Caco-2 (cell line): ENCODE data around the gene TMED4. TPM values are rescaled to one million over a fixed set of nuclear protein-coding genes. Genes with fewer than 3 reads are reported as not detected.
A peak's percentile ranks its signal among the peaks of the same experiment; 100 is the strongest.

Experiments used
- BruUV-seq: library from RNA; stranded (reverse); fragments of 400-500 nt; replicated peaks from 2 replicates; lab custom pipeline; 2021; lab: Mats Ljungman, UMichigan
- CTCF ChIA-PET: fragments of 300-600 bp; sonication (Branson Sonifier 250); formaldehyde crosslinking; loops from one replicate; lab custom pipeline; 2022; ENCODE audit warnings: antibody characterized with exemption; lab: Charles Lee
- POLR2A ChIA-PET: fragments of 300-600 bp; sonication (Branson Sonifier 250); formaldehyde crosslinking; loops from one replicate; lab custom pipeline; 2022; ENCODE audit warnings: antibody characterized with exemption; lab: Charles Lee
- DNase-seq, 2 experiments: peaks; one replicate each; pipeline versions ENCODE4 v3.0.0 to v3.0.0-alpha.2; 2020 to 2022
- H3K27me3 ChIP-seq: replicated peaks from 2 replicates; pipeline ENCODE4 v1.6.0; 2011; ENCODE audit warnings: low read length; ENCODE audit not compliant: control insufficient read depth, insufficient read depth
- H3K36me3 ChIP-seq: 2 replicates; pipeline ENCODE4 v1.5.1; 2011; ENCODE audit warnings: low read length; ENCODE audit not compliant: control insufficient read depth, insufficient read depth
- H3K4me1 ChIP-seq: fragments of 250-450 bp; sonication (Bioruptor Pico); 2 replicates; pipeline ENCODE4 v1.5.1; 2020; ENCODE audit warnings: mild to moderate bottlenecking
- H3K4me3 ChIP-seq: 2 replicates; pipeline ENCODE4 v1.5.1; 2011; ENCODE audit warnings: low read depth, mild to moderate bottlenecking, control low read depth, low read length
- H3K9me3 ChIP-seq: fragments of 250-450 bp; sonication (Bioruptor Pico); 2 replicates; pipeline ENCODE4 v1.5.1; 2020; ENCODE audit warnings: mild to moderate bottlenecking, moderate library complexity
- H3K27ac Mint-ChIP-seq: one replicate; pipeline ENCODE4 v1.8.0; 2022; ENCODE audit warnings: mixed read lengths; ENCODE audit not compliant: unreplicated experiment
- H3K27me3 Mint-ChIP-seq: one replicate; pipeline ENCODE4 v1.8.0; 2022; ENCODE audit warnings: mixed read lengths; ENCODE audit not compliant: insufficient read depth, unreplicated experiment
- H3K36me3 Mint-ChIP-seq: one replicate; pipeline ENCODE4 v1.8.0; 2022; ENCODE audit warnings: mild to moderate bottlenecking, mixed read lengths; ENCODE audit not compliant: insufficient read depth, unreplicated experiment
- H3K4me1 Mint-ChIP-seq: one replicate; pipeline ENCODE4 v1.8.0; 2022; ENCODE audit warnings: low read depth, mixed read lengths; ENCODE audit not compliant: unreplicated experiment
- H3K4me3 Mint-ChIP-seq: one replicate; pipeline ENCODE4 v1.8.0; 2022; ENCODE audit warnings: mild to moderate bottlenecking, moderate library complexity, mixed read lengths; ENCODE audit not compliant: unreplicated experiment
- H3K9me3 Mint-ChIP-seq: one replicate; pipeline ENCODE4 v1.8.0; 2022; ENCODE audit warnings: mixed read lengths; ENCODE audit not compliant: unreplicated experiment
- CTCF ChIP-seq, 2 experiments: fragments of 200-600 bp in 1 of 2; IDR thresholded peaks; 1 replicate in 1 of 2; 2 replicates in 1 of 2; pipeline versions ENCODE4 v1.5.1 to v1.8.0; 2011 to 2022; ENCODE audit warnings: antibody characterized with exemption in 1 of 2, control low read depth in 1 of 2, inconsistent platforms in 1 of 2, low read depth in 1 of 2, low read length in 1 of 2, mild to moderate bottlenecking in 1 of 2, moderate library complexity in 1 of 2; ENCODE audit not compliant: insufficient read depth in 1 of 2, severe bottlenecking in 1 of 2, unreplicated experiment in 1 of 2
- intact Hi-C: fragments of 100-400 bp; cut with micrococcal nuclease; formaldehyde crosslinking; loops from one replicate; pipeline ENCODE4 v1.10.0; 2022; ENCODE audit not compliant: unreplicated experiment
- total RNA-seq: library from RNA; stranded (reverse); gene quantifications from 2 replicates; pipeline ENCODE4 v1.2.3, GENCODE V29; 2022

TMED4 gene
- total RNA-seq, 1 experiment from 2014 or later = 96.6 TPM

- H3K4me1 ChIP-seq = peaks cover 7% of the 10 kb centered on the region
- no peaks in the 10 kb centered on the region for H3K9me3 ChIP-seq
- H3K27me3 ChIP-seq = no peaks in the 10 kb centered on the region
- peaks cover 1% of the 10 kb centered on the region for H3K36me3 ChIP-seq
- Mint-ChIP-seq H3K9me3 (no peaks in the 10 kb centered on the region), H3K4me3 (no peak overlapping the region), H3K27ac (no peak overlapping the region), H3K27me3 (no peaks in the 10 kb centered on the region), H3K36me3 (peaks cover 5% of the 10 kb centered on the region), H3K4me1 (peaks cover 6% of the 10 kb centered on the region)
- H3K4me3 ChIP-seq = no peak overlapping the region
- DNase-seq = no peak
- CTCF ChIA-PET = no interaction called here
- intact Hi-C loops = no loop called here
- POLR2A ChIA-PET = no interaction called here
- TF ChIP-seq CTCF (IDR thresholded peaks at IDR 0.05; ENCODE audit: insufficient read depth in 1 of 2, low read depth in 1 of 2, low read length in 1 of 2, severe bottlenecking in 1 of 2, unreplicated experiment in 1 of 2) = no peak
- no TSS peak for BruUV-seq
These were observed 45.9 kb downstream of the TMED4 start for GRCh38 chr7:44536090-44536489.

- ChIA-PET CTCF (no interaction called here), POLR2A (no interaction called here)
- Mint-ChIP-seq H3K27me3 (no peaks in the 10 kb centered on the region), H3K4me1 (peaks cover 6% of the 10 kb centered on the region), H3K27ac (no peak overlapping the region), H3K4me3 (no peak overlapping the region), H3K36me3 (peaks cover 5% of the 10 kb centered on the region), H3K9me3 (no peaks in the 10 kb centered on the region)
- no peak overlapping the region for H3K4me3 ChIP-seq
- H3K36me3 ChIP-seq = peaks cover 1% of the 10 kb centered on the region
- TF ChIP-seq CTCF (IDR thresholded peaks at IDR 0.05; ENCODE audit: insufficient read depth in 1 of 2, low read depth in 1 of 2, low read length in 1 of 2, severe bottlenecking in 1 of 2, unreplicated experiment in 1 of 2) = no peak
- intact Hi-C loops = no loop called here
- H3K4me1 ChIP-seq = peaks cover under 1% of the 10 kb centered on the region
- H3K9me3 ChIP-seq = no peaks in the 10 kb centered on the region
- DNase-seq = no peak
- H3K27me3 ChIP-seq = no peaks in the 10 kb centered on the region
- no TSS peak for BruUV-seq
These were observed 46.5 kb downstream of the TMED4 start for GRCh38 chr7:44535348-44536064.

- H3K36me3 Mint-ChIP-seq = peaks cover 5% of the 10 kb centered on the region
- Histone ChIP-seq H3K36me3 (no peaks in the 10 kb centered on the region; the same call in none of the 2 replicates), H3K4me3 (no peak overlapping the region), H3K4me1 (no peaks in the 10 kb centered on the region), H3K9me3 (no peaks in the 10 kb centered on the region), H3K27me3 (no peaks in the 10 kb centered on the region)
- POLR2A ChIA-PET = interaction anchor here (0.7 kb wide), 1 partner anchor 48 kb away, joined by 3 read pairs; no protein-coding TSS in a partner anchor
- no peak overlapping the region for H3K4me3 Mint-ChIP-seq
- BruUV-seq = no TSS peak
- no peaks in the 10 kb centered on the region for H3K9me3 Mint-ChIP-seq
- peak; percentile 50 to 63 for TF ChIP-seq CTCF (IDR thresholded peaks at IDR 0.05; ENCODE audit: insufficient read depth in 1 of 2, low read depth in 1 of 2, low read length in 1 of 2, severe bottlenecking in 1 of 2, unreplicated experiment in 1 of 2)
- no peaks in the 10 kb centered on the region for H3K27me3 Mint-ChIP-seq
- peaks cover 6% of the 10 kb centered on the region for H3K4me1 Mint-ChIP-seq
- CTCF ChIA-PET = interaction anchor here (0.6 to 1.1 kb wide), 7 partner anchors 10 to 294 kb away, joined by 3 to 7 read pairs (median 3); partner anchors contain the start of genes DDX56 and NUDCD3
- intact Hi-C loops = no loop called here
- no peak overlapping the region for H3K27ac Mint-ChIP-seq
- DNase-seq = peak; percentile 61 to 67
These were observed 47.5 kb downstream of the TMED4 start for GRCh38 chr7:44534501-44534900.
